GM18861 (cell line): ENCODE data around the gene POMGNT1.

Experiments used
- ATAC-seq: cut with Tn5 transposase; IDR thresholded peaks from one replicate; pipeline ENCODE4 v1.9.1; 2021; ENCODE audit not compliant: unreplicated experiment

Gene POMGNT1

GRCh38 chr1:46183926-46184557 lies 14.2 kb downstream of the POMGNT1 start:
- ATAC-seq: no peak

DNA sequence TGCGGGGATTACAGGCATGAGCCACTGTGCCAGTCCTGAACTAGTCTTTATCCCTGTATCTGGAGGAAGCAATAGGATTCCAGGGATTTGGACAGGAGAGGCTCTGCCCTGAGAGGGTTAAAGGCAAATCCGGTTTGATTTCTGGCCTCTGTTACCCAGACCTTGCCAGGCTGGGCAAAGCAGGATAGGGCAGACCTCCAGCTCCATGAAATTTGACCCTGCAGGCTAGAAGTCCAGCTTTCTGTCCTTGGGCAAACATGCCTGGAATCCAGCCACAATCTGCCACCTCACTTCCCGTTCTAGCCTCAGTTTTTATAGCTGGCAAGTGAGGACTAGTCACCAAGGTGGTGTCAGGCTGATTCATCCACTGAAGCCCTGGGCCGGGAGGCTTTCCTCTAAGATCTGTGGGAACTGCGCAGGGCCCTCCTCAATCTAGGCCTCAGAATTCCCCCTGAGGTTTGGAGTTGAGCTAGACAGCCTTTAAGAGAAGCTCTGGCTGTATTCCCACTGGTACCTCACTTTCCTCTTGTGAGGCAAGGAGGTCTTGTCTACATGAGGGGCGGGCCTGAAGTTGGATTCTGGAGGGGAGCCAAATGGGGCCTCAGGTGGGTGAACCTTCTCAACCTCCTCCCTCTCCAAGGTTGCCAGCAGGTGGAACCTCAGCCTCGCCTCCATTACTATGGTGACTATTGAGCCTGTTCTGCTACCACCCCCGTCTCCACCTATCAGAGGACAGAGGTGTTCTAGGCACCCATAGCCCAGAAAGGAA lies 15.0 kb downstream of the POMGNT1 start:
- no peak for ATAC-seq

- ATAC-seq: no peak
Observed at GRCh38 chr1:46181343-46182260, 16.6 kb downstream of the POMGNT1 start.

- no peak for ATAC-seq
Observed at GRCh38 chr1:46180082-46180616, 18.1 kb downstream of the POMGNT1 start.

DNA sequence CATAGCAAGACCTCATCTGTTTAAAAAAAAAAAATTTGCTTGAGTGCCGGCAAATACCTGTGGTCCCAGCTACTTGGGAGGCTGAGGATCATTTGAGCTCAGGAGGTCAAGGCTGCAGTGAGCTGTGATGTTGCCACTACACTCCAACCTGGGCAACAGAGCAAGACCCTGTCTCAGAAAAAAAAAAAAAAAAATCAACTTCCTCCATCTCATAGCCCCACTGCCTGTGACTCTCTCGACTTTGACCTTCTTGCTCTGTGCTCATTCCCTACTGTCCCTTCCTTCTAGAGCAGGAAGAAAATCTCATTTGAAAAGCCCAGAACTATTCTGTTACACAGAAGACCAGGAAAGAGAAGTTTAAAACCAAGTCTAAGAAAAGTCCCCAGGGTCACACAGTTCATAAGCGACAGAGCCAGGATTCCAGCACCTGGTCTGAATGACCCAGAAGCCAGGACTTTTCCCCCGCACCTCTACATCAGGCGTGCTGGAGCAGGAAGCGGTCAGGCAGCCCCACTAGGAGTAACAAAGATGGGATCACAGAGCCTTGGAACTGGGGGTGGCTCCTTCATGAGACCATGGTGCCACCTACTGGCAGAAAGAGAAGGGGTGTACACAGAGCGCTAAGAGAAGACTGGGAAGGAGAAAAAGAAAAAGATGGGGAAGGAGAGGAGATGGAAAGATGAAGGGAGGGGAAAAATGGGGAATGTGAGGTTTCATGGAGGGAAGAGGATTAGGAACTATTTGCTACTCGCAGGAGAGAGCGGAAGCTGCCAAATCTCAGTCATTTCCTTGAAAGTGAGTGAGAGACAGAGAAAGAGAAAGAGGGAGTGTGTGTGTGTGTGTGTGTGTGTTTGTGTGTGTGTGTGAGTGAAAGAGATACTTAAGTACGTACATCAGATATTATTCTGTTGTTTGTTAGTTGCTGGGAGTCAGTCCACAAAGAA lies 18.8 kb downstream of the POMGNT1 start:
- ATAC-seq: no peak

GRCh38 chr1:46176211-46176865 lies 21.9 kb downstream of the POMGNT1 start, which contains the start of gene P3R3URF:
Gene P3R3URF, minus strand, starts transcription at chr1:46176488. Its CDS starts 17 bp downstream, at chr1:46176471.
- no peak for ATAC-seq

DNA sequence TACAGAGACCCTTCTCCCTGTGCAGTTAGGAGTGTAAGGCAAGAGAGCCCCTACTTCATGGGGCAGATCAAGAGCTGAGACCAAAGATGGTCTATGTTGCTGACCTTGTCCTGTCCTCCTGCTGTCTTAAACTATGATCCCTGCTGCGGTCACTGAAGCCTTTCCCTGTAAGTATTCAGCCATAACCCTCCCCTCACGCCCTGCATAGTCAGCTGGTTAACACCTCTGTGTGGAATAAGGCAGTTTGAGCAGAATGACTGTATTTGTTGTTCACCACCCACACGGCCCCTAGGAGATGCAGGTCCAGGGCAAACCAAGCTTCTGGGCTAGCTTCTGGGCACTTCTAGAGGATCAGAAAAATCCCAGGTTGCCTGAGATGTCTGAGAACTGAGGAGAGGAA lies 23.0 kb downstream of the POMGNT1 start:
- no peak for ATAC-seq

GRCh38 chr1:46174448-46175231 lies 23.6 kb downstream of the POMGNT1 start, which contains the start of gene TSPAN1:
Gene TSPAN1, plus strand, starts transcription at chr1:46175087. Its CDS starts 6,021 bp downstream, at chr1:46181108.
- no peak for ATAC-seq

GRCh38 chr1:46173361-46173856 lies 24.8 kb downstream of the POMGNT1 start:
- ATAC-seq: no peak

- no peak for ATAC-seq
Observed at GRCh38 chr1:46172321-46172720, 25.9 kb downstream of the POMGNT1 start.

DNA sequence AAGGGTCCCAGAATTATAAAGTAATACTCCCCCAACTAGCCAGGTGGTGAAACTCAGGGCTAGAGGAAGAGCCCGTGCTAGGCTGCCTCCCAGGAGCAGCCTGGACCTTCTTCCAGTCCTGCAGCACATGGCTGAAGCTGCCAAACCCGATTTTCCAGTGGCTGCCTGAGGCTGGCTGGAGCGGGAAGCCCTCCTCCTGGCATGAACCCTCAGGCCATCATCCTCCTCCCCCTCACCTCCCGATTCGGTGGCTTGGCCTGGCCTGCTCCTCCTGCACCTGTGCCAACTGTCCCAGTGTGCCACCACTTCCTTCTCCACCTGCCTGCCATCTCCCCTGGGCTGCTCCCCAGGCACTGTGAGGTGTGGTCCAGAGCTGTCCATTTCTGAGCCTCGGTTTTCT lies 26.4 kb downstream of the POMGNT1 start:
- ATAC-seq: no peak

- no peak for ATAC-seq
Observed at GRCh38 chr1:46171351-46171750, 26.9 kb downstream of the POMGNT1 start.

DNA sequence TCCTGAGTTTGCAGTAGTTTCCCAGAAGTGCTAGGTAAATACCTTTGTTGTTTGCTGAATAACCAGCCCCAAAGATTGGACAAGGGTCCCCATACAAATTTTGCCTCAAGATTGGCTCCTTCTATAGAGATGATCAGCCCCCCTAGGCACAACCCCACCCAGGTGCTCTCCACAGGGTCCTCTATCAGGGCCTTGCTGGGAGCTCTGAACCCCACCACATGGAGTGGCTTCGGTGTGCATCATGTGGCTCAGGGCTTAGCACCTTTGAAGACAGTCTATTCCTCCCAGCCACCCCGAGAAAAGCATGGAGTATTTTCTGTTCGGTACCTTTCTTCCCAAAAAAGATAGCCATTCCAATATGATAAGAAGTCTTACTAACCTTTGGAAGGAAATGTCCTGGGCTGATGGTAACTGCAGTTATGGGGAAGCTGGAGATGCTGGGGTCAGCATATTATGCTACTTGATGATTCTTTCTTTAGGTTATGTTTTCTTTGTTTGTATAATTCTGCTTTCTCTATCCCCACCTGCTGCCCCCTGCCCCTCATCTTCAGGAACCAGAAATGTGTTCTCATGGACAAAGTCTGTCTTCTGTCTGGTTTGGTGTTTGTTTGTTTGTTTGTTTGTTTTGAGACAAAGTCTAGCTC lies 28.3 kb downstream of the POMGNT1 start:
- ATAC-seq: no peak

DNA sequence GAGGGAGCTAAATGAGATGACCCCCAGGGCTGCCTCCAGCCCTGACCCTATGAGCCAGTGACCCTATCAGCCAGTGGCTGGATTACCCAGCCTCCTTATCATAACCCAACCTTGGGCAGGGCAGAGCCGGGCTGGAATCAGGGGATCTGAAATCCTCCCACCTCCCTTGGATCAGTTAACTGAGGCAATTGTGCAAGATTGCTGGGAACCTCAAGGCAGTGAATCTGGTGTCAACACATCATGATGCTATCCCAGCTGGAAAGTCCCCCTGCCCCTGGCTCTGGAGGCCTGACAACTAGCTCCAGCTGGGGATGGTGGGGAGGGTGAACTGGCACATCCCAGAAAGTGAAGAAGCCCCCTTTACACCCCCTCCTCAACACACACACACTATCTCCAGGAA lies 29.8 kb downstream of the POMGNT1 start:
- ATAC-seq: no peak

- no peak for ATAC-seq
Observed at GRCh38 chr1:46166521-46167462, 31.4 kb downstream of the POMGNT1 start.

DNA sequence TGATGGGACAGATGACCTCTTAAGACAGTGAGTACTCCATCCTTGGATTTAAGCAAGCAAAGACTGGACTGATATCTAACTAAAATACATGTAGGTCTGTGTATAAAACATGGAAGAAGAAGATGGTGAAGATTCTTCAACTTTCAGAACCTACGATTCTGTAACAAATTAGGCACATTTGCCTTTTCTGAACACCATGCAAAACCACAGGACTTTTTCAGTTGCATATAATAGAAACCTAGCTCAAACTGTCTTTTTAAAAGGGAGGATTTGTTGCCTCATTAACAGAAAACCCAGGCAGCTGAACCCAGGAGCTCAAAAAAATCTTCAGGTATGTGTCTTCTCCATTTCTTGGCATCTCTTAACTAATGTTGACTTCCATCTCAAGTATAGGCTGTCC lies 38.0 kb downstream of the POMGNT1 start:
- no peak for ATAC-seq

GRCh38 chr1:46159516-46159915 lies 38.7 kb downstream of the POMGNT1 start:
- ATAC-seq: no peak
